HG02623 (cell line): ENCODE results near the gene DMRT3.

Source experiments
- ATAC-seq: cut with Tn5 transposase; IDR thresholded peaks from one replicate; pipeline ENCODE4 v1.9.1; 2021; ENCODE audit warnings: moderate library complexity; ENCODE audit not compliant: unreplicated experiment

Gene DMRT3

DNA sequence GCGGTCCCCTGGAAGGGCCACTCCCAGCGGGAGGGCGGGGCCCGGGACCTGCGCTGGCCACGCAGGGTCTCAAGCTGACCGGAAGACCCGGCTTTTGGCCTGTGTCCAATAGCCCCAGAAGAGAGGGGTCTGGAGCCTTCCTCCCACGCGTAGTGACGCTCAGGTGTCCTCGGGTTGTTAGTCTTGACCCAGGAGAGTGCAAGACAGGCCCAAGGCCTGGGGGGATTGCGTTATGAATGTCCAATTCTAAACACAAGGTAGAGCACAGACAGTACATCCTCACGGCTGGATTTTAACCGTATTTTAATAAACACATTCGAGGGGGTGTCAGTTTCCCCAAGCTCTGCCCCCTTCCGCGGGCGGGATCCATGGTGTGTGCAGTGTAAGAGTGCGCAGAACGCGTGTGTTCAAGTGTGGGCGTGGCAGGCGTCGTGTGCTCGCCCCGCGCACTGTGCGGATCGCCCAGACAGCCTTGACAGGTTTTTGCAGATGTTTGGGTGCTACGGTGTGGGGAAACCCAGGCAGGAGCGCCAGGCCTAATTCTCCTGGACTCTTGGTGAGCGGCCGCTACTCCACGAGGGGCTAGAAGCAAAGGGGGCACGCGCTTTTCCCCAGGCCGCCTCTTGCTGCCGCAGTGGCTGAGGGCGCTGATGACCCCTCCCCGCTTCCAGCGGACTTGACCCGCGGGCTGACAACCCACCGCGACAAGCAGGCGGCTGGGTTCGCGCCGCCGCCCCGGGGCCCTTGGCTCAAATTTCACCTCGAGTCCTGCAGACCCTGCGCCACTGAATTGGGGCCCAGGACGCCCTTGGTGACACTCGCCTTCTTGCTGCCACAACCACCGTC lies 6.1 kb upstream of the DMRT3 start:
- ATAC-seq, result no peak

DNA sequence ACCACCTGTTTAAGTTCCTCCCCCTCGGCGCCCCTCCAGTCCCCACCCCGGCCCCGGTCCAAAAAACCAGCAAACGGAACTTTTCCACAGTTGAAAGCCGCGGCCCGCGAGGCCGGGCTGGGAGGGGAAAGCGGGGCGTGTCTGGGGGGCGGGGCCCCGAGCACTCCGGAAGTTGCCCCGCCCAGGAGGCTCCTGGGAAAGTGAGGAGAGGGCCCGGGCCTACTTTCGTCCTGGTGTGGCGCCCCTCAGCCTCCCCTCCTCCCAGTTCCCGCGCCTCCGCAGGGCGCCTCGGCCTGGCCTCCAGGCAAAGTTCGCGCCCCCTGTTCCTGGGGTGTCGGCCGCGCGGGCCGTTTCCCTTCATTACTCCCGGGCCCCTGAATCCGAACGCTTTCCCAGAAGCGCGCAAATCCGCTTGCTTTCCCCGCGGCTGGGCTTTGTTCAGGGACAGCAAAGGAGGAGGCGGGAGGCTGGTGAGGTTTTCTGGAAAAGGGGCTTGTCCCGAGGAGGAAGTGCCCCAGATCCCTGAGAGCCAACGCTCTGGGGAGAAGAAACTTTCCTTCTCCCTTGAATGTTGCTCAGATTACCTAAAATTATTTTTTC lies 4.5 kb upstream of the DMRT3 start:
- no peak for ATAC-seq

DNA sequence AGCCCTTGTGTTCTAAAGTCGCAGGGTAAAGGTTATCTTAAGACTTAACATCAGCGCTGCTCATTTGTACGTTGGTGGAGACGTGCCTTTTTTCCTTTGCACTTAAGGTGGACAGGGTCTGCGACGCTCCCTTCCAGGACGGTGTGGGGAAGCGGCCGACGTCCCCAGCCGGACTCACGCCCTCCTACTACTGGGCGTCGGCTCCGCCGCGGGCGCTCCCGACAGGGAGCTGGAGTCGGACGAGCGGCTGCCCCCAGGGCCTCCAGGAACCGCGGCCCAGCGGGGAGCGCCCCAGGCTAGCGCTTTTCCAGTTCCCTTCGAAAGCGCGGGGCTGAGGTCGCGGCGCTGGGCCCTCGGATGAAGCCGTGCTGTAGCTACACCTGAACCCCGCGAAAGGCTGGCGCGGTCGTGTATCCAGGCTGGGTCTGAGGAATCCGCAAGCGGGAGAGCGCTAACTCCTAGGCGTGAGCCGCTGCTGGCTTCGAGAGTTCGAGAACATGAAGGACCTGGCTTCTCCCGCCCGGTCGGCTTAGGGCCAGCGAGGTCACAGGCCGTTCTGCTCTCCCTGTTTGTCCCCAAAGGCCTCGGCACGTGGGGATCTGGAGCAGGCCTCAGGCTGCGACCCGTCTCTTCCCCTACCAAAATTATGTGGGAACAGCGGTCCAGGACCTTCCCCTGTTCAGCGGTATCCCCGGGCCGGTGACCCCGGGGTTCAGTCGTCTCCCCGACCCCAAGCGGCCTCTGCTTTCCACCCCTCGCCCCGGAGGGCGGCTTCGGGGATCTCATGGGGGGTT lies 3.8 kb upstream of the DMRT3 start:
- ATAC-seq, result no peak

- ATAC-seq, result no peak
Measured at GRCh38 chr9:973295-973834, 3.1 kb upstream of the DMRT3 start.

DNA sequence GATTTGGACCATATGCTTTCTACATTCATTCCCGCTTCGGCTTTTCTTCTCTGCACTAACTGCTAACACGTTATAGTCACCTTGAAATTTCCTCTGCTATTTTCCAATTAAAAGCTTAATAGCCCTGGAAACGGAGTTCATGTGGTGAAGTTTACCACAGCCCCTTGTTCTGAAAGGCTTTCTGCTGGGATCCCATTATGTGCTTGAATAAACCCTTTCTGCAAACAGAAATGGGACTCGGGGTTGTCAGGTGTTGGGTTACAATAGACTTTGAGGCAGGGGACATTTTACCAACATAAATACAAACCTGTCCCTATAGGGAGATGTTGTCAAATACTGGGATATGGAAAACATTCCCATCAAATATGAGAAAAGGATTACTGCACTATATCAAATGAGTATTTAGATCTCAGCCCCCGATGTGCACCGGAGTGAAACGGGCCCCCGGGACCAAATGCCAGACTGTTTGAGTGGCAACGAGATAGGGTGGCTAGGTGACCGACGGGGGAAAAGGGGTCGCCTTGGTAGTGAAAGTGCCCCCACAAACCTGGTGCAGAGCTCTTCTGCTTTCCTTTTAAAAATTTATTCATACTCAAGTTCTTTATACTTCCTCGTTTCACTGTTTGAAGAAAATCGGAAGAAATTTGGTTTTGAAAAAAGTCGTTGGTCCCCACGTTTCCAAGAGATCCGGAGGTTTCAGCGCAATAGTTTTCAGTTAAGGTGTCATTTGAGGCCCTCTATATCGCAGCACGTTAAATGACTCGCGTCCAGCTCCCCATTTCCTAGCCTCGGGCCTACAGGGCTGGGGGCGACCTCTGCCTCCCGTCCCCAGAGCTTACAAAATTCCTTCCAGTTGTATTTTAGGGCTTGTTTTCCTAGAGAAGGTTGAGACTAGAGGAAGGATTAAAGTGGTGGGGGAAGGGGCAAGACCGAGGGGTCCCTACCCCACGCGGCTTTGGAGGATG lies 2.1 kb upstream of the DMRT3 start:
- no peak for ATAC-seq

- no peak for ATAC-seq
Measured at GRCh38 chr9:974996-975739, 1.3 kb upstream of the DMRT3 start.

GRCh38 chr9:975740-976257 lies 656 bp upstream of the DMRT3 start:
- no peak for ATAC-seq

DNA sequence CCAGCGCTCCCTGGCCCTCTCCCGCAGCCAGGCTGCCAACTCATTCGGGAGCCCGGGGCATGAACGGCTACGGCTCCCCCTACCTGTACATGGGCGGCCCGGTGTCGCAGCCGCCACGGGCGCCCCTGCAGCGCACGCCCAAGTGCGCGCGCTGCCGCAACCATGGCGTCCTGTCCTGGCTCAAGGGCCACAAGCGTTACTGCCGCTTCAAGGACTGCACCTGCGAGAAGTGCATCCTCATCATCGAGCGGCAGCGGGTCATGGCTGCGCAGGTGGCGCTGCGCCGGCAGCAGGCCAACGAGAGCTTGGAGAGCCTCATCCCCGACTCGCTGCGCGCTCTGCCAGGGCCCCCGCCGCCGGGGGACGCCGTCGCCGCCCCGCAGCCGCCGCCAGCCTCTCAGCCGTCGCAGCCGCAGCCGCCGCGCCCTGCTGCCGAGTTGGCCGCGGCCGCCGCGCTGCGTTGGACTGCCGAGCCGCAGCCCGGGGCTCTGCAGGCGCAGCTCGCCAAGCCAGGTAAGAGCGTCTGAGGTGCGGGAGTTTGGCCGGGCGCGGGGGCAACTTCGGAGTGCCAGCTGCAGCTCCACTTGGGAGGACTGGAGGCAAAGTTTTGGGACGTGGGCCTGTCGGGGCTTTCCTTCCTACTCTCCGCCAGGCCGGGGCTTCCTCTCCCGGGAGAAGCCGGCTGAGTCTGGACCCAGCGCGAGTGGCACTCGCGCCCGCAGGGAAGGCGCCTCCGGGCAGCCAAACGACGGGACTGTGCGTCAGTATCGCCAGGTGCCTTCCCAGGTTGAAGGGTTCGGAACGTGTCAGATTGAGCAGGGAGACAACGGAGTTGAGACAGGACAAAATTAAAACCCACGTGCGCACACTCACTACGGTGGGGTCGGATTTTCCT lies 735 bp downstream of the DMRT3 start:
- ATAC-seq, result no peak

DNA sequence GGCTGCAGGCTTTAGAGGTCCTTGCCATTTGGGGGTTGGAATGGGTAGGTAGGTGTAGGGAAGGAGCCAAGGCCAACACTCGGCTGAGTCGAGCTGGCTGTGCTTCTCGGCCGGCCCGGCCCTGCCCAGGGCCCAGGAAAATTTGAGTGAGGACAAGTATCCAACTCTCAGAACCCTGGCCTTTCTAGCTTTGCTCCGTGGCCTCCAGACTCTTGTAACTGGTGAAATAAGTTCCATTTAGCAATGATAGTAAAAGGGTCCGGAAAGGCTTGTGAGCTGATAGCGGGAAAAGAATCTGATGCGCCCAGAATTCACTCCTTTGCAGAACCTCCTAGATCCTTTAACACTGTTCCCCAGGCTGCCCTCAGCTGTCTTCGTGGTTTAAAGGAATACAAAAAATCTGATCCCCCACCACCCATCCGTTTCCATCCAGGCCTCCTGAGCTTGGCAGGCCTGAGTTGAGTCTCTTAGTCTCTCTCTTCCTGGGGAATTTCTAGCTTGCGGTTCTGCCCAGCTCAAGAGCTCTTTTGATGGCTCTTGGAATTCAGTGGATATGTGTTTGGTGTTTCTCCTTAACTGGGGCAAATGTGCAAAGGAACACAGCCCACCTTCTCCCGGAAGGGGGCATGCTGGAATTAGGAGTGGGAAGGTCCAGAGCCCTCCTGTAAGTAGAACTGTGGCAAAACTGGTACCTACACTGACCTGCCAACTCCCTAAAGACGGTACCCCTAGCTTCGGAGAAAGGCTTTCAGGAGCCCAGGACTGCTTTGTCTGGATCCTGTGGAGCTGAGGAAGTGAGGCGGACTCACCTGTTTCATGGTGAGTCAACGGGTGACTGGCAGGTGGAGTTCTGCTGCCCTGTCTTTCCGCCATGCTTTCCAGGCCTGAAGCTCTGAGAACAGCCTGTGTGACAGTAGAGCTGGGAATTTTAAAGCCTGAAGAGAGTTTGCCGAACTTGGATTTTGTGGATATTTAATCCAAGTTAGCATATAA lies 1.7 kb downstream of the DMRT3 start:
- ATAC-seq, result no peak

GRCh38 chr9:979983-980382 lies 3.5 kb downstream of the DMRT3 start:
- ATAC-seq, result no peak

DNA sequence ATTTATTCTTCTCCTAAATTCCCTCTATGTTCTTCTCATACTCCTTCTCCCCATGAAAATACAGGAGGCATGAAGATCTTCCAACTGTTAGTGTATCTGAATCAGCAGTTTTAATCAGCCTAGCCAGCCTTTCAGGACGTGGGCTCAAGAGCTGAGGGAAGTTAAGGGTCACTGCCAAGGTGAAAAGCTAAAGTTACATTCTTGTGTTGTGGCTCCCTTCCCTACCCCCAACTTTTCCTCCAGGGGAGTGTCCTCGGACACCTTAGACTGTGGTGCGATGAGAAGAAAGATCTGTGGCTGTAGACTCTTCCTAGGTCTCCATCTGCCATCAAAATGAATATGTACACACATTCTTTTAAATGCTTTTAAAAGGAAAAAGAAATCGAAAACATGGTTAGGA lies 4.2 kb downstream of the DMRT3 start:
- no peak for ATAC-seq

GRCh38 chr9:981491-981898 lies 5.0 kb downstream of the DMRT3 start:
- no peak for ATAC-seq

GRCh38 chr9:982394-983230 lies 6.2 kb downstream of the DMRT3 start:
- no peak for ATAC-seq

GRCh38 chr9:994005-994404 lies 17.6 kb downstream of the DMRT3 start:
- ATAC-seq, result no peak

DNA sequence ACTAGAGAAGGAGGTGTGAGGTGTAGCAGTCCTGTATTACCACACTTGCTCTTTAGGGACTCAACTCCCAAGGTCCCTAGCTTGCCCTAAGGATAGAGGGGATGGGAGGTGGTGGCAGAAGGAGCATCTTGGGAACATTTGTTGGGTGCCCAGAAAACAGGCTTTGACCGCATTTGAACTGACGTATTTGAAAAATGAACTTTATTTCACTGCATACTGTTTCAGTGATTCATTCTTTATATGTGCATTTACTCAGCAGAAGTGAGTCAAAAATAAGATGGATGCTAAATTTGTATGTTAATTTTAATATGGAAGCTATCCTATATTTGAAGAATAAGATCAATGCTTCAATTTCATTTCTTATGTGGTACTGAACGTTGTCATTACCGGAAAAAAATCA lies 18.7 kb downstream of the DMRT3 start:
- ATAC-seq, result no peak

DNA sequence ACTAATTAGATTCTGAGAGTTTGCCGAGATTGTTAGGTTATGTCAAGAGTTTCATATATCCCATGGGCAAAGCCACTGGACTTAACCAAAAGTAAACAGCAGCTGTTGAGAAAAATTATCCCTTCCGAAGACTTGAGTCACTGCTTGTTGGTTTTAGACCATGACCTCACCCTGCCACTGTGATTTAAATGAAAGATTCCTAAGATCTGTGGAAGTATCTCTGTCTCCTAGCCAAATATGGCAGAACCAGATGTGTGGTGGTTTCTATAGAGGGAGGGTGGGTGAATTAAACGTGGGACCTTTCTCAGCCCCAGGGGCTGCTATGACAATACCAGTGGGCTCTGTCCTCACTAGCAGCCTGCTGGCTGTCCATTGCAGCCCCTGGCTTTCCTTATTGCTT lies 19.3 kb downstream of the DMRT3 start:
- ATAC-seq, result no peak
